Brain pericyte (primary cell): ENCODE results near the gene TSPAN9.

Source experiments
- DNase-seq: peaks from one replicate; pipeline ENCODE4 v3.0.0-alpha.2; 2012; ENCODE audit warnings: low read depth, low spot score

The TSPAN9 gene

GRCh38 chr12:3099146-3099545 is 22.0 kb downstream of the TSPAN9 start:
- DNase-seq, result no peak

GRCh38 chr12:3101309-3102024 is 24.3 kb downstream of the TSPAN9 start:
- no peak for DNase-seq

- DNase-seq, result no peak
Measured at GRCh38 chr12:3102771-3103410, 25.7 kb downstream of the TSPAN9 start.

GRCh38 chr12:3103806-3104205 is 26.6 kb downstream of the TSPAN9 start:
- no peak for DNase-seq

GRCh38 chr12:3105690-3106479 is 28.7 kb downstream of the TSPAN9 start:
- no peak for DNase-seq

GRCh38 chr12:3106579-3106978 is 29.4 kb downstream of the TSPAN9 start:
- no peak for DNase-seq

GRCh38 chr12:3107071-3107583 is 29.9 kb downstream of the TSPAN9 start:
- DNase-seq, result peak; percentile 75

GRCh38 chr12:3107954-3108353 is 30.8 kb downstream of the TSPAN9 start:
- no peak for DNase-seq

GRCh38 chr12:3110578-3110977 is 33.4 kb downstream of the TSPAN9 start:
- no peak for DNase-seq

GRCh38 chr12:3113671-3114325 is 36.6 kb downstream of the TSPAN9 start:
- no peak for DNase-seq

- no peak for DNase-seq
Measured at GRCh38 chr12:3114671-3115070, 37.5 kb downstream of the TSPAN9 start.

GRCh38 chr12:3115078-3115477 is 37.9 kb downstream of the TSPAN9 start:
- DNase-seq, result no peak

GRCh38 chr12:3116106-3116844 is 39.1 kb downstream of the TSPAN9 start:
- DNase-seq, result peak; percentile 54

GRCh38 chr12:3117144-3117581 is 40.0 kb downstream of the TSPAN9 start:
- no peak for DNase-seq

- no peak for DNase-seq
Measured at GRCh38 chr12:3117591-3118015, 40.4 kb downstream of the TSPAN9 start.

- DNase-seq, result no peak
Measured at GRCh38 chr12:3119192-3119755, 42.1 kb downstream of the TSPAN9 start.

GRCh38 chr12:3119756-3120601 is 42.8 kb downstream of the TSPAN9 start:
- no peak for DNase-seq

- DNase-seq, result no peak
Measured at GRCh38 chr12:3120701-3121100, 43.5 kb downstream of the TSPAN9 start.

- no peak for DNase-seq
Measured at GRCh38 chr12:3122841-3123678, 45.9 kb downstream of the TSPAN9 start.
